MM.1S (cell line): ENCODE data around the gene DDC.

ENCODE experiments used
- CTCF ChIP-seq: fragments of 300-600 bp; sonication (generic); IDR thresholded peaks from 2 replicates; pipeline ENCODE4 v1.5.1; 2016; ENCODE audit warnings: antibody characterized with exemption, low read length, mixed read lengths
- EZH2 ChIP-seq: fragments of 300-600 bp; sonication (generic); optimal IDR thresholded peaks from 2 replicates; pipeline ENCODE3; 2017; ENCODE audit warnings: low read depth, mild to moderate bottlenecking, antibody characterized with exemption, low read length, mixed read lengths
- EZH2phosphoT487 ChIP-seq: fragments of 300-600 bp; sonication (generic); IDR thresholded peaks from 2 replicates; pipeline ENCODE4 v1.6.1; 2018; ENCODE audit warnings: antibody characterized with exemption, low read length

- TF ChIP-seq EZH2 (no peak), CTCF (no peak), EZH2phosphoT487 (no peak)
These were observed 2.6 kb upstream of the DDC start for GRCh38 chr7:50567715-50568261.
